MM.1S (cell line): ENCODE data around the gene TEX19.

Experiments used
- CTCF ChIP-seq: fragments of 300-600 bp; sonication (generic); IDR thresholded peaks from 2 replicates; pipeline ENCODE4 v1.5.1; 2016; ENCODE audit warnings: antibody characterized with exemption, low read length, mixed read lengths
- EZH2 ChIP-seq: fragments of 300-600 bp; sonication (generic); optimal IDR thresholded peaks from 2 replicates; pipeline ENCODE3; 2017; ENCODE audit warnings: low read depth, mild to moderate bottlenecking, antibody characterized with exemption, low read length, mixed read lengths

DNA sequence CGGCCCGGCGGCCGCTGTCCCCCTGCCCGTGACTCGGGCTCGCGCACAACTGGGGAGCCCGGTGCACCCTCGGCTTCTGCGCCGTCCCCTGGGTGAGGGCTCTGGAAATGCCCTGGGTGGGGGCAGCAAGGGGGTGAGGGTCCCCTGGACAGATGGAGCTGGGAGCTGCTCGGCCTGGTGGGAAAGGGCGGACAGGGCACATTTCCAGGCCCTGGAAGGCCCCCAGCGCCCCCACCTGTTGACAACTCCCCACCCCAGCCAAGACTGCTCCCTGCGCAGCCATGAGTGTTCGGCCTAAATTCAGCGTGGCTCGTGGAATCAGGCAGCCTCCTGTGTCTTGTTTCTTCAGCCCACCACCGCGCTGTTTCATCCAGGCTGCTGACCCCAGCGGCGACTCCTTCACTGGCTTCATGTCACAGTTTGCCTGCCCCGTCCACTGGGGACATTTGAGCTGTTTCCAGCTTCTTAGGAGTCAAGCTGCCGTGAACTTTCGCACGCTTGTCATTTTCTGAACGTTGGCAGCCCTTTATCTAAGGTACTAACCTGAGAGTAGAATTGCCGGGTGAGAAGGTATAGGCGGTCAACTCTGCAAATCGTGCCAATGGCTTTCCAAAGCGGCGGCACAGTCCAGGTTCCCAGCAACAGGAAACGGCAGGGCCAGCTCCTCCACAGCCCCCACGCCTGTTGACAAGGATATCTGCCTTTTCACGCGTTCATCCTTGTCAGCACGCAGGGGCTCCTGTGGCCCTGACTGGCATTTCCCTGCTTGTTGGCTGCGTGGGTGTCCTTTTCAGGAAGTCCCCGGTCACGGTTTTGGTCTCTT is 13.4 kb downstream of the TEX19 start:
- no peak for TF ChIP-seq CTCF
- no peak for TF ChIP-seq EZH2
